HFF-Myc (cell line): ENCODE results near the gene FAM43A.
A peak's percentile ranks its signal among the peaks of the same experiment; 100 is the strongest.

ENCODE experiments used
- DNase-seq: peaks from one replicate; pipeline ENCODE4 v3.0.0-alpha.2; 2011; ENCODE audit warnings: low read depth; ENCODE audit errors: extremely low read depth
- H3K4me3 ChIP-seq: replicated peaks from 2 replicates; pipeline ENCODE4 v1.5.1; 2011; ENCODE audit warnings: low read depth, mild to moderate bottlenecking, control low read depth, low read length
- TF ChIP-seq, protein P1 (sequence below): IDR thresholded peaks from 2 replicates; pipeline ENCODE4 v1.5.1; 2012; ENCODE audit warnings: mild to moderate bottlenecking, low read depth, low read length, control low read depth; ENCODE audit errors: missing control alignments

Gene FAM43A

GRCh38 chr3:194705227-194705626 is 19.5 kb downstream of the FAM43A start:
- no peak for DNase-seq
- TF ChIP-seq, protein P1, sequence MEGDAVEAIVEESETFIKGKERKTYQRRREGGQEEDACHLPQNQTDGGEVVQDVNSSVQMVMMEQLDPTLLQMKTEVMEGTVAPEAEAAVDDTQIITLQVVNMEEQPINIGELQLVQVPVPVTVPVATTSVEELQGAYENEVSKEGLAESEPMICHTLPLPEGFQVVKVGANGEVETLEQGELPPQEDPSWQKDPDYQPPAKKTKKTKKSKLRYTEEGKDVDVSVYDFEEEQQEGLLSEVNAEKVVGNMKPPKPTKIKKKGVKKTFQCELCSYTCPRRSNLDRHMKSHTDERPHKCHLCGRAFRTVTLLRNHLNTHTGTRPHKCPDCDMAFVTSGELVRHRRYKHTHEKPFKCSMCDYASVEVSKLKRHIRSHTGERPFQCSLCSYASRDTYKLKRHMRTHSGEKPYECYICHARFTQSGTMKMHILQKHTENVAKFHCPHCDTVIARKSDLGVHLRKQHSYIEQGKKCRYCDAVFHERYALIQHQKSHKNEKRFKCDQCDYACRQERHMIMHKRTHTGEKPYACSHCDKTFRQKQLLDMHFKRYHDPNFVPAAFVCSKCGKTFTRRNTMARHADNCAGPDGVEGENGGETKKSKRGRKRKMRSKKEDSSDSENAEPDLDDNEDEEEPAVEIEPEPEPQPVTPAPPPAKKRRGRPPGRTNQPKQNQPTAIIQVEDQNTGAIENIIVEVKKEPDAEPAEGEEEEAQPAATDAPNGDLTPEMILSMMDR = no peak
- H3K4me3 ChIP-seq = no peak overlapping the region

GRCh38 chr3:194705761-194706160 is 20.1 kb downstream of the FAM43A start:
- TF ChIP-seq, protein P1 = no peak
- no peak overlapping the region for H3K4me3 ChIP-seq

GRCh38 chr3:194707147-194707540 is 21.5 kb downstream of the FAM43A start:
- no peak for DNase-seq
- TF ChIP-seq, protein P1 = no peak
- H3K4me3 ChIP-seq = no peak overlapping the region

More at GRCh38 chr3:194705761-194706160, 20.1 kb downstream of the FAM43A start:
- no peak for DNase-seq

GRCh38 chr3:194711286-194711685 is 25.6 kb downstream of the FAM43A start:
- DNase-seq = no peak
- H3K4me3 ChIP-seq = no peak overlapping the region
- TF ChIP-seq, protein P1 = no peak

GRCh38 chr3:194711913-194712312 is 26.2 kb downstream of the FAM43A start:
- H3K4me3 ChIP-seq = no peak overlapping the region
- peak; percentile 87 for DNase-seq
- TF ChIP-seq, protein P1 = no peak

DNA sequence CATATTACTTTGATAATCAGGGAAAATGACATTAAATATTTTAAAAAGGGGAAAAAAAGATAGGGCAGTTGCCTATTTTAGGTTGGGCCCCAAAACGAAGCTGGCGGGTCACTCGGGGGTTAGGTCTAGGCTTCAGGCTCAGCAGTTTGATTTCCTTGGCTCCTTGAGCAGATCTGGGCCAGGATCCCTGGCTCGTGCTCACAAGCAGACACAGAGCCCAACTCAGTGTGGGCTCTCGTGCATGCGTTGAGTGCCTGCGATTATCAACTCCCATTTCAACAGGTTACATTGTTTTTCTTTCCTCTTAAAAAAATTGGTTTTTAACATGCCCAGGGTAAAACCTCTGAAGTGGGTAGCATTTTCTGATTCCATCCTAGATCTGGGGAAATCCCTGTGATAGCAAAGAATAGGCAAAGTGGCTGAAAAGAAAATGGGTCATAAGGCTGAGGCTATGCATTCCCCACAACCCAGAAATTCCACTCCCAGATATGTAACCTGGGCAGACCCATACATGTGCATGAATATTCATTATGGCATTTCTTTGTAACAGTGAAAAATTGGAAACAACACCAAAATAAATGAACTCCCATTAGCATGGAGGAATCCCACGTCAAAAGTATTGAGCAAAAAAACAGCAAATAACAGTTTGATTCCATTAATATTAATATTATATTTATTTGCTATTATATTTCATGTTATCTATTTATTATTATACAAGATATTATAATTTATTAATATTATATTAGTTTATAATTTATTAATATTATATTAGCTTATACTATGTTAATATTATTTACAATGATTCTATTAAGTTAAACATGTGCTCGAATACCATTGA is 27.8 kb downstream of the FAM43A start:
- TF ChIP-seq, protein P1 = no peak
- no peak overlapping the region for H3K4me3 ChIP-seq
- no peak for DNase-seq
